DMS153 (cell line): Measurements from ENCODE around the gene LMO7.
"Not testable (repeated sequence)": the region's sequence is repeated elsewhere in the genome, so short reads cannot be mapped to it uniquely, and the experiment has no call there.

Experiments used
- DNase-seq: peaks from one replicate; lab custom pipeline; 2025; lab: John Stamatoyannopoulos, UW

The LMO7 gene

DNA sequence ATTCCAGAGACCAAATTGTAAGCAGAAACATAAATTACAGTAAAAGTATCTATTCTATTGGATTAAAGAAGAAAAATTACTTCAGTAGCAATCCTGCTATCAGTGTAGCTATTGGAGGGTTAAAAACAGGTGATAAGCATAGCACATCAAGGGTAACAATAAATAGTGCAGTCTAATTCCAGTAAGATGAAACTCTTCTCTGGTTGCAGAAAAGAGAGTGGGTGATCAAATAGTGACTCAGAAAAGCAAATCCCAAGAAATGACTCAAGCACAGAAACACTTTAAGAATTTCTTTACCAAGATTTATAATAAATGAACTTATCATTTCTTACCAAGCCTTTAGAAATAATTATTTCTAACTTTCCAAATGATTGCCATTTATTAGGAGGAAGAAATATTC, 135.7 kb downstream of the LMO7 start:
- no peak for DNase-seq

- no peak for DNase-seq
Observed at GRCh38 chr13:75774176-75774575, 138.0 kb downstream of the LMO7 start.

DNA sequence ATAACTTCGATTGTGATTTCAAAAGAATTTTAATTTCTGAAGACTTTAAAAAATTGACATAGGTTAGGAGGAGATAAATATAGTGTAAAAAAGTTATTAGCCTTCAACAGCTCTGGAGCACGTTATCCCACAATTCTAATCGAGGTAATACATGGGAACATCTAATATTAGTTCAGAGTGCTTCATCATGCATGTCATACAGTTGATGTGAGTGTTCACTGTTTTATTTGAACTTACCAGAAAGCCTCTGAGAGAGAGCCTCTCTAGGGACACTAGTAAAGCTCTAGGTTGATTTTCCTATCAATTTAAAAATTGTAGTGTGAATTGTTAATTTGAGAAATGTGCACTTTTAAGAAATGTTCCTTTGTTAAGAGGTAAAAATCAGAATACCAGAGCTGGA, 140.4 kb downstream of the LMO7 start:
- no peak for DNase-seq

GRCh38 chr13:75779393-75779792, 143.3 kb downstream of the LMO7 start:
- no peak for DNase-seq

DNA sequence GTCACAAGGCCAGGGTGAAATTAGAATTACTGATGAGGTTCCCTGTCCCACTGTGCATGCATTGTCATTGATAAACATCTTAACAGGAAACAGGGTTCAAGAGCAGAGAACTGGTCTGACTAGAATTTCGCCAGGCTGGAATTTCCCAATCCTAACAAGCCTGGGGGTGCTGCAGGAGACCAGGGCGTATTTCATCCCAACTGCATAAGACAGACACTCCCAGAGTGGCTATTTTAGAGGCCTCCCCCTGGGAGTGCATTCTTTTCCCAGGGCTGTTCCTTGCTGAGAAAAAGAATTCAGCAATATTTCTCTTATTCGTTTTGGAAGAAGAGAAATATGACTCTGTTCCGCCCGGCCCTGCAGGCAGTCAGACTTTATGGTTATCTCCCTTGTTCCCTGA, 144.0 kb downstream of the LMO7 start:
- DNase-seq = not testable (repeated sequence)

GRCh38 chr13:75782985-75783384, 146.9 kb downstream of the LMO7 start:
- DNase-seq = no peak

DNA sequence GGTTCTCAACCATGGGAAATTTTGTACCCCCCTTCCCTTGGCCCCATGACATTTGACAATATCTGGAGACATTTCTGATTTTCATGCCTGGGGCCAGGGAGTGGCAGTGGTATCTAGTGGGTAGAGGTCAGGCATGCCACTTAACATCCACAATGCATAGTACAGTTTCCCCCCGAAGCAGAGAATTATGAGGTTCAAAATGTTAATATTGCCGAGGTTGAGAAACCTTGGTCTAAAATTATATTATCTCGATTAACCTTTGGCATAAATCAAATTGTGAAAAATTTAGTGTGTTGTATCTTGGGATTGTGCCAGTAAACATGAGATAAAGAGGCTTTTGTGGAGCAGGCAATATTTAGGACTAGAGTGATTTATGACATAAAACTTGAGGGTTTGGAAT, 147.9 kb downstream of the LMO7 start:
- no peak for DNase-seq

DNA sequence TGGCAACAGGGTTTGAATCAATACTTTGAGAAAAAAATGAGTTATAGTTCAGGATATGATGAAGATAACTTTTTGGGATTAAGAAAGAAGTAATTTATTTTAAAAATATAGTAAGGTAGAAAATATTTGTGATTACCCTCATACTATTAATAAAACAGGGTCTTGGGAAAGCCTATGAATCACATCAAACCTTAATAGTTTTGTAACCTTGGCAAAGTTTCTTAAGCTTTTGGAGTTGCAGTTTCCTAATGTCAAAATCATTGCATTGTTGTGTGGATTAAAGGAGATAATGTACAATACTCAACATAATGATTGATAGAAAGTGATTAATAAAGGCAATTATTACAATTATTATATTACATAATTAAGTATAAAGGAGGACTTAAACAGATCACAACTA, 149.0 kb downstream of the LMO7 start:
- DNase-seq = no peak

- DNase-seq = no peak
Observed at GRCh38 chr13:75787249-75787928, 151.3 kb downstream of the LMO7 start.

DNA sequence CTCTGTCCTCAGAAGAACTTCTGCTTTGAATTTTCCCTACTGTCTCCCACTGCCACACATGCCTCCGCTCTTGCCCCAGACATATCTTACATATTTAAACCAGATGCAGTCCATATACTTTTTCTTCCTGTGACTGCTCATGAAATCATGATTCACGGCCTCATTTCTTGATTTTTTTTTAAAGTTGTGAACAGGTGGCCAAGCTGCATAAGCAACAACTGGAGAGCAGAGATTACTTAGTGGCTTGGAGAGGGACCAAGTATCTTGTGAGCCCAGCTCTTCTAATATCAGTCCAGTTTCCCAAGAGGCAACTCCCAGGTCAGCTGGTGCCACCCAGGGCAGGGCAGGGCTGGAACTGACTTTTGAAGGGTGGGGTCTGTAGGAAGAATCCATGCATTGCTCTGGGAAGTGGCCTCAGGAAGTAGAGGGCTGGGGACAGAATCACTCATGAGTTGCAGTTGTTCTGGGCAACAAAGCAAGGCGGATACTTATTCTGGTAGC, 152.4 kb downstream of the LMO7 start:
- no peak for DNase-seq

- no peak for DNase-seq
Observed at GRCh38 chr13:75789451-75790197, 153.5 kb downstream of the LMO7 start.

DNA sequence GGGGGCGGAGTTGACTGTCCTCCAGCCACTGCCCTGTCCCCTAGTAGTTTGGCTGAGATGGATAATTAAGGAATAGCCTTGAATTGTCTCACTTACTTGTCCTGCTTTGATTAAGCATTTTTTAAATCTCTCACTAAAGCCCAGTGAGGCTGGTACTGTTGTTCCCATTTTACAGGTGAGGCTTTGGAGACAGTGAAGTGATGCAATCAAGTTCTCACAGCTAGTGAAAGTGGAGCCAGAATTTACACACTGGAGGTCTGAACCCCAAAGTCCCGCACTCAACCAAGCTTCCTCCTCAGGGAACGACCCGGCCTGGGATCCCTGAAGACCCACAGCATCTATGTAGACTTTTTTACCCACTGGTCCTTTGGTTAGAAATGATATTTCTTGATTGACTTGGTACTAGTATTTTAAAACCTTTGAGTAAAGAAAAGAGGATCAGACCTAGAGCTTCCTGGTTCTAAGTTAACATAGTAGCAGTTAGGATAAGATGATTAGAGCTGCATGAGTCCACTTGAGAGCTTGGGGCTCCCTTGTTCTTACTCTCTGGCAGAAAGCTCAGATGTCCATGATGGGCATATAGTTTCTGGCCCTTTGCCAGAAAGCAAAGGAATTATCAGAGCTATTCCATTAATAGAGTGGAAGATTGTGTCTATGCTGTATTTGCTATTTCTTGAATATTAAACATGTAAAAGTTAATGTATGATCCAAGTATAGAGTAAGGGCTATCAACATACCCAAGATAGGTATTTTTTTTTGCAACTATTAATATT, 154.3 kb downstream of the LMO7 start:
- DNase-seq = no peak

- DNase-seq = no peak
Observed at GRCh38 chr13:75792526-75793187, 156.5 kb downstream of the LMO7 start.

GRCh38 chr13:75793188-75793567, 157.0 kb downstream of the LMO7 start:
- not testable (repeated sequence) for DNase-seq

- no peak for DNase-seq
Observed at GRCh38 chr13:75794663-75795062, 158.5 kb downstream of the LMO7 start.

DNA sequence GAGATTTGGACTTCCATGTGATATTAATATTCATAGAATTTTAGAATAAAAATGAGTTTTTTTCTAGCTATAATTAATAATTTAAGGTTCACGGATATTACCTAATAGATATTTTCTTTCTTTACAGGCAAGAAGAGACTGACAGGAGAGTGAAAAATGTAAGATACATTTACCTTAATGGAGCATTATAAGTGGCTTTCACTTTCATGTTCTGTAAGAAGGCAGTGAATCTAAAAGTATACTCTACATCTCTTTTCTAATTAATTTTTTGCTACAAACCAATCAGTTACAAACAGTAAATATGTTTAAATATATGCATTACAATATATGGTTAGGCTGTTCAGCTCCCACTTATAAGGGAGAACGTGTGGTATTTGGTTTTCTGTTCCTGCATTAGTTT, 159.1 kb downstream of the LMO7 start:
- DNase-seq = no peak

GRCh38 chr13:75796825-75797224, 160.7 kb downstream of the LMO7 start:
- DNase-seq = no peak

DNA sequence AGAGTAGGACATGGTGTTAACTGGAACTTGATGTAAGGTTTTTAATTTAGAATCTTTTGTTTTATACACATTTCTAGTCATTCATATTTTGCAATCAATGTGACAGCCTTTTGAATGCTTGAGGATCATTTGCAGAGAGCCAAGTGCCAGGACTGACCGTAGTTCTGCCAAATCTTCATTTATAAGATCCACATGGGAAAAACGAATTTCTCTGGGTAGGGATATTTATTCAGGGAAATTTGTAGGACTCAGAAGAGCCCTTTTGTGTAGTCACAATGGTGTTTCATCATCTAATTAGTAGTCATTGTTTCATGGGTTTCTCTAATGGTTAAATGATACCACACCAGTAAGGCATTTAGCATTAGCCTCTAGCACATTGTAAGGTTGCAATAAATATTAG, 161.1 kb downstream of the LMO7 start:
- no peak for DNase-seq

DNA sequence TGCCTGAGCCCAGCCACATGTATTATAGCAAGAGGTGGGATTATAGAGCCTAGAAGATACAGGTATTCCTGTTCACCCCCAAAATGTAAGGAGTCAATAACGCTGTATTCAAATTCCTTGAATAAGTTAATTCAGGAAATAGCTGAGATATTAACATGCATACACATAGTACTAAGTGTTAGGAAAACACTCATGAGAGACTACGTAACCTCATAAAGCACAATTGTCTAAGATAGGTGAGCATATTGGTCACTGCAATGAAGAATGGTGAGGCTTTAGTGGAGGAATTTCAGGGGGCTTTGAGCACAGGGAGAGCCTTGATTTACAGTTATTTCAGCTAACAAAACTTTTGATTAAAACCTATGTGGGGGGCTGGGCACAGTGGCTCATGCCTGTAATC, 161.6 kb downstream of the LMO7 start:
- DNase-seq = no peak

GRCh38 chr13:75798353-75799255, 162.5 kb downstream of the LMO7 start:
- no peak for DNase-seq

GRCh38 chr13:75800545-75800944, 164.4 kb downstream of the LMO7 start:
- DNase-seq = no peak
